SK-N-SH (cell line): ENCODE measurements around the gene KIAA1549.

Experiments
- NFIC ChIP-seq: IDR thresholded peaks from 2 replicates; pipeline ENCODE4 v1.4.0; 2012; ENCODE audit warnings: borderline replicate concordance
- RXRA ChIP-seq: IDR thresholded peaks from 2 replicates; pipeline ENCODE4 v1.4.0; 2012; ENCODE audit warnings: low read depth, mild to moderate bottlenecking, borderline replicate concordance
- YY1 ChIP-seq: IDR thresholded peaks from 2 replicates; pipeline ENCODE4 v1.4.0; 2012; ENCODE audit warnings: low read depth, mild to moderate bottlenecking
- ZBTB33 ChIP-seq: IDR thresholded peaks from 2 replicates; pipeline ENCODE4 v1.4.0; 2012; ENCODE audit warnings: low read depth, borderline replicate concordance
- TF ChIP-seq, protein P1 (sequence below): fragments of 200-600 bp; sonication (generic); IDR thresholded peaks from 2 replicates; pipeline ENCODE4 v1.6.1; 2017; ENCODE audit warnings: antibody characterized with exemption, mild to moderate bottlenecking, moderate library complexity
- TF ChIP-seq, protein P2 (sequence below): IDR thresholded peaks from 2 replicates; pipeline ENCODE4 v1.6.1; 2012; ENCODE audit warnings: mild to moderate bottlenecking, low read depth, low read length, moderate library complexity

- TF ChIP-seq NFIC (no peak), ZBTB33 (no peak), RXRA (no peak), YY1 (no peak)
- TF ChIP-seq, protein P1, sequence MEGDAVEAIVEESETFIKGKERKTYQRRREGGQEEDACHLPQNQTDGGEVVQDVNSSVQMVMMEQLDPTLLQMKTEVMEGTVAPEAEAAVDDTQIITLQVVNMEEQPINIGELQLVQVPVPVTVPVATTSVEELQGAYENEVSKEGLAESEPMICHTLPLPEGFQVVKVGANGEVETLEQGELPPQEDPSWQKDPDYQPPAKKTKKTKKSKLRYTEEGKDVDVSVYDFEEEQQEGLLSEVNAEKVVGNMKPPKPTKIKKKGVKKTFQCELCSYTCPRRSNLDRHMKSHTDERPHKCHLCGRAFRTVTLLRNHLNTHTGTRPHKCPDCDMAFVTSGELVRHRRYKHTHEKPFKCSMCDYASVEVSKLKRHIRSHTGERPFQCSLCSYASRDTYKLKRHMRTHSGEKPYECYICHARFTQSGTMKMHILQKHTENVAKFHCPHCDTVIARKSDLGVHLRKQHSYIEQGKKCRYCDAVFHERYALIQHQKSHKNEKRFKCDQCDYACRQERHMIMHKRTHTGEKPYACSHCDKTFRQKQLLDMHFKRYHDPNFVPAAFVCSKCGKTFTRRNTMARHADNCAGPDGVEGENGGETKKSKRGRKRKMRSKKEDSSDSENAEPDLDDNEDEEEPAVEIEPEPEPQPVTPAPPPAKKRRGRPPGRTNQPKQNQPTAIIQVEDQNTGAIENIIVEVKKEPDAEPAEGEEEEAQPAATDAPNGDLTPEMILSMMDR: no peak
- TF ChIP-seq, protein P2, sequence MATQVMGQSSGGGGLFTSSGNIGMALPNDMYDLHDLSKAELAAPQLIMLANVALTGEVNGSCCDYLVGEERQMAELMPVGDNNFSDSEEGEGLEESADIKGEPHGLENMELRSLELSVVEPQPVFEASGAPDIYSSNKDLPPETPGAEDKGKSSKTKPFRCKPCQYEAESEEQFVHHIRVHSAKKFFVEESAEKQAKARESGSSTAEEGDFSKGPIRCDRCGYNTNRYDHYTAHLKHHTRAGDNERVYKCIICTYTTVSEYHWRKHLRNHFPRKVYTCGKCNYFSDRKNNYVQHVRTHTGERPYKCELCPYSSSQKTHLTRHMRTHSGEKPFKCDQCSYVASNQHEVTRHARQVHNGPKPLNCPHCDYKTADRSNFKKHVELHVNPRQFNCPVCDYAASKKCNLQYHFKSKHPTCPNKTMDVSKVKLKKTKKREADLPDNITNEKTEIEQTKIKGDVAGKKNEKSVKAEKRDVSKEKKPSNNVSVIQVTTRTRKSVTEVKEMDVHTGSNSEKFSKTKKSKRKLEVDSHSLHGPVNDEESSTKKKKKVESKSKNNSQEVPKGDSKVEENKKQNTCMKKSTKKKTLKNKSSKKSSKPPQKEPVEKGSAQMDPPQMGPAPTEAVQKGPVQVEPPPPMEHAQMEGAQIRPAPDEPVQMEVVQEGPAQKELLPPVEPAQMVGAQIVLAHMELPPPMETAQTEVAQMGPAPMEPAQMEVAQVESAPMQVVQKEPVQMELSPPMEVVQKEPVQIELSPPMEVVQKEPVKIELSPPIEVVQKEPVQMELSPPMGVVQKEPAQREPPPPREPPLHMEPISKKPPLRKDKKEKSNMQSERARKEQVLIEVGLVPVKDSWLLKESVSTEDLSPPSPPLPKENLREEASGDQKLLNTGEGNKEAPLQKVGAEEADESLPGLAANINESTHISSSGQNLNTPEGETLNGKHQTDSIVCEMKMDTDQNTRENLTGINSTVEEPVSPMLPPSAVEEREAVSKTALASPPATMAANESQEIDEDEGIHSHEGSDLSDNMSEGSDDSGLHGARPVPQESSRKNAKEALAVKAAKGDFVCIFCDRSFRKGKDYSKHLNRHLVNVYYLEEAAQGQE: no peak
Measured at GRCh38 chr7:138943061-138943460, 38.1 kb downstream of the KIAA1549 start.
